Ovary (tissue), 3 donors: Measurements from ENCODE around the gene PZP.

Experiments
- CTCF ChIP-seq, 3 donors: fragments of 450-650 bp in 2 of 3; fragments of 200-600 bp in 1 of 3; IDR thresholded peaks; one replicate each; pipeline versions ENCODE4 v1.5.1 to v1.8.0; 2016 to 2022; ENCODE audit warnings: antibody characterized with exemption in 3 of 3, mild to moderate bottlenecking in 1 of 3
- EP300 ChIP-seq: sonication (generic); formaldehyde crosslinking; IDR thresholded peaks from one replicate; pipeline ENCODE4 v1.6.1; 2017; ENCODE audit warnings: antibody characterized with exemption
- POLR2A ChIP-seq: fragments of 450-650 bp; IDR thresholded peaks from one replicate; pipeline ENCODE4 v1.6.1; 2017; ENCODE audit warnings: antibody characterized with exemption, mild to moderate bottlenecking, moderate library complexity
- donor health status: DM: no; HTN: no; CAD: no.

- TF ChIP-seq CTCF (IDR thresholded peaks at IDR 0.05) (no peak), POLR2A (no peak), EP300 (no peak)
These were observed 36.7 kb upstream of the PZP start for GRCh38 chr12:9244894-9245293.
